Nephron progenitor cell (in vitro differentiated cells): ENCODE data around the gene RGS16.

Source experiments
- DNase-seq: peaks from one replicate; pipeline ENCODE4 v3.0.0; 2021
- H3K27ac Mint-ChIP-seq: 2 replicates; pipeline ENCODE4 v1.8.0; 2021; ENCODE audit warnings: mild to moderate bottlenecking, moderate library complexity, mixed read lengths
- H3K27me3 Mint-ChIP-seq: 2 replicates; pipeline ENCODE4 v1.8.0; 2021; ENCODE audit warnings: mild to moderate bottlenecking, low read depth, mixed read lengths; ENCODE audit not compliant: poor library complexity
- H3K36me3 Mint-ChIP-seq: 2 replicates; pipeline ENCODE4 v1.8.0; 2021; ENCODE audit warnings: low read depth, mixed read lengths
- H3K4me1 Mint-ChIP-seq: 2 replicates; pipeline ENCODE4 v1.8.0; 2021; ENCODE audit warnings: mixed read lengths
- H3K4me3 Mint-ChIP-seq: 2 replicates; pipeline ENCODE4 v1.8.0; 2021; ENCODE audit warnings: mild to moderate bottlenecking, moderate library complexity, mixed read lengths
- H3K9me3 Mint-ChIP-seq: 2 replicates; pipeline ENCODE4 v1.8.0; 2021; ENCODE audit warnings: mild to moderate bottlenecking, moderate library complexity, mixed read lengths
- CTCF ChIP-seq: fragments of 200-600 bp; sonication (generic); IDR thresholded peaks from 2 replicates; pipeline ENCODE4 v1.5.0; 2021; ENCODE audit warnings: antibody characterized with exemption

Gene RGS16

GRCh38 chr1:182599339-182599738 lies 4.8 kb downstream of the RGS16 start:
- peaks cover 16% of the 10 kb centered on the region for H3K27me3 Mint-ChIP-seq
- DNase-seq: peak; percentile 42

GRCh38 chr1:182598296-182598695 lies 5.9 kb downstream of the RGS16 start:
- H3K4me1 Mint-ChIP-seq: peaks cover 5% of the 10 kb centered on the region
- DNase-seq: no peak
- no peaks in the 10 kb centered on the region for H3K9me3 Mint-ChIP-seq
- no peak for TF ChIP-seq CTCF
- H3K36me3 Mint-ChIP-seq: peaks cover 5% of the 10 kb centered on the region
- peaks cover 11% of the 10 kb centered on the region for H3K27me3 Mint-ChIP-seq
- H3K27ac Mint-ChIP-seq: no peak overlapping the region
- no peak overlapping the region for H3K4me3 Mint-ChIP-seq

More at GRCh38 chr1:182599339-182599738, 4.8 kb downstream of the RGS16 start:
- Mint-ChIP-seq H3K36me3 (peaks cover 5% of the 10 kb centered on the region), H3K9me3 (no peaks in the 10 kb centered on the region), H3K4me3 (no peak overlapping the region), H3K27ac (no peak overlapping the region), H3K4me1 (peaks cover 6% of the 10 kb centered on the region)
- TF ChIP-seq CTCF: peak; percentile 52

- Mint-ChIP-seq H3K4me1 (peaks cover 9% of the 10 kb centered on the region), H3K27me3 (peaks cover 11% of the 10 kb centered on the region), H3K36me3 (peaks cover 5% of the 10 kb centered on the region), H3K4me3 (no peak overlapping the region), H3K27ac (no peak overlapping the region), H3K9me3 (no peaks in the 10 kb centered on the region)
- no peak for TF ChIP-seq CTCF
- DNase-seq: no peak
These were observed 7.3 kb downstream of the RGS16 start for GRCh38 chr1:182596934-182597333.

DNA sequence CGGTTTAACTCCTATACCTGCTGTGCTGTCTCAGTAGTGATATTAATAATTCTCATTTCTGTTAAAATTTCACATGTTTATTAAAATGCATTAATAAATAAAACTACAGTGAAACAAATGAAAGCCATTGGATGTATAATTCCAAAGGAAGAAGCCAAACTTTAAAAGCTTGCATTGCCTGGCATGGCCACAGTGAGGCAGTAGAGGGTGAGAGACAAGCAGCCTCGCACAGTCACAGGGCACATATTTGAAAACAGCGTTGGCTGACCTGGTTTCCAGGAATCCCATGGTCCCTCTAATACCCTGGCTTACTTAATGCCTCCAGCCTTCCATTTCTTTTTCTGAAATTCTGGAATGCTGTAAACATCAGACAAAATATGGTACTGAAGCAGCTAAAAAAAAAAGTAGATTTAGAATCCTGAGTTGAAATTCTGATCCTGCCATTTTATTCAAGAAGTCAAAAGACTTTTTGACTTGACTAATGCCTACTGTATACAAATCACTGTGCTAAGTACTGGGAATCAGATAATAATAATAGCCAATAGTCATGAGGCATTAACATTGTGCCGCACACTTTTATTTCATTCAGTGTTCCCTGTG lies 8.4 kb downstream of the RGS16 start:
- peaks cover 5% of the 10 kb centered on the region for H3K36me3 Mint-ChIP-seq
- H3K4me3 Mint-ChIP-seq: no peak overlapping the region
- H3K4me1 Mint-ChIP-seq: peaks cover 12% of the 10 kb centered on the region
- peak; percentile 92 for TF ChIP-seq CTCF
- H3K9me3 Mint-ChIP-seq: no peaks in the 10 kb centered on the region
- peak; percentile 80 for DNase-seq
- H3K27ac Mint-ChIP-seq: no peak overlapping the region
- peaks cover 11% of the 10 kb centered on the region for H3K27me3 Mint-ChIP-seq

DNA sequence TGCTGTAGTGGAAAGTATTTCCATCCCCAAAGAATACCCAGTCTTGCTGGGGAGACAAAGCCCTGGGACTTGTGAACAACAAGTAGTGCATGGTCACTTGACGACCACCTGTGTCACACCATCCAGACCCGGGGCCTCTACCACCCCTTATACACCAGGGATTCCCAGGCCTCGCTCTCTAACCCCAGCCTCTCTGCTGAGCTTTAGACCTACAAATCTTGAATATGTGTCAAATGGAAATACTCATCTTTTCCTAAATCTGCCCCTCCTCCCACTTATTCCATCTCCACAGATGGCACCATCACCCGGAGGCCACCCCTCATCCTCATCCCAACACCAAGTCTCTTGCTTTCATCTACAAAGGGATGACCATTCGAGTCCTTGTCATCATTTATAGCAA lies 14.3 kb downstream of the RGS16 start:
- peaks cover 7% of the 10 kb centered on the region for H3K27me3 Mint-ChIP-seq
- no peak overlapping the region for H3K27ac Mint-ChIP-seq
- TF ChIP-seq CTCF: no peak
- DNase-seq: no peak
- H3K4me1 Mint-ChIP-seq: peaks cover 29% of the 10 kb centered on the region
- peaks cover 12% of the 10 kb centered on the region for H3K36me3 Mint-ChIP-seq
- peak overlapping the region; percentile 28 for H3K4me3 Mint-ChIP-seq
- peaks cover 9% of the 10 kb centered on the region for H3K9me3 Mint-ChIP-seq

DNA sequence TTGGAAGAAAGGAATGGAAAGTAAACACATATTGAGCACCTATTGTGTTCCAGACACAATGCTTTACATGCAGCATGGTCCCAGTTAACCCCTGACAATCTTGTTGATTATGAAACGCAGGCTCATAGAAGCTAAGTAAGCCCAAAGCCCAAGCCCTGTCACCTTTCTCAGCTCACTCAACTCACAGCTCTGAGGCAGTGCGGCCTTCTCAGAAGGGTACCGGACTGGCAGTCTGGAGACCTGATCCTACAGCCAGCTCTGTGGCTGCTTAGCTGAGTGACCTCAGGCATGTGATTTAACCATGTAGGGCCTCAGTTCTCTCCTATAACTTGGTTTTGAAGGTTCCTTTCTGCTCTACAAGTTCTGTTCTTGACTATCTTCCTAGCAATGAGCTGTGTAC lies 14.7 kb downstream of the RGS16 start:
- peak overlapping the region; percentile 96 for H3K4me3 Mint-ChIP-seq
- peaks cover 7% of the 10 kb centered on the region for H3K27me3 Mint-ChIP-seq
- no peak overlapping the region for H3K27ac Mint-ChIP-seq
- H3K4me1 Mint-ChIP-seq: peaks cover 33% of the 10 kb centered on the region
- peaks cover 9% of the 10 kb centered on the region for H3K9me3 Mint-ChIP-seq
- H3K36me3 Mint-ChIP-seq: peaks cover 12% of the 10 kb centered on the region
- no peak for DNase-seq
- no peak for TF ChIP-seq CTCF
